Measurements from ENCODE around the gene SCARB2.
A peak's percentile ranks its signal among the peaks of the same experiment; 100 is the strongest.

SCARB2 gene

DNA sequence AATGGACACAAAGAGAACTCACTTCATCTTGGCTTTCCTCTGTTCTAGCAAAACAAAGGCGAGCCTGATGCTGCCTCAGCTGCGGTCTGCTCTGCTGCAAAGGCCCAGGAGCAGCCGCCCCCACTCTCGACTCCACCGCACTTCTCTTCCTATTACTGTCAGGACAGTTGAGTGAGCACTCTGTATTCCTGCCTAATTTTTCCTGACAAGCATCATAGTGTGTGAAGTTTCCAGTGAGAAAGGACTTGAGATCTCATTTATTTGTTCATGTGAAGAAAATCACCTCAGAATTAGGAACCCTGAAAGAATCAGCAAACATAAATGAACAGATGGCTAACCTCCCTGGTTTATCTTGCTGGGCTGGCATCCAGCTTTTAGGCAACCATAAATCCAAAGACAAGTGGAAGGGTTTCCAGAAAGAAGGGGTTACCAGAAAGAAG, 15.6 kb downstream of the SCARB2 start:
- DNase-seq: no peak

DNA sequence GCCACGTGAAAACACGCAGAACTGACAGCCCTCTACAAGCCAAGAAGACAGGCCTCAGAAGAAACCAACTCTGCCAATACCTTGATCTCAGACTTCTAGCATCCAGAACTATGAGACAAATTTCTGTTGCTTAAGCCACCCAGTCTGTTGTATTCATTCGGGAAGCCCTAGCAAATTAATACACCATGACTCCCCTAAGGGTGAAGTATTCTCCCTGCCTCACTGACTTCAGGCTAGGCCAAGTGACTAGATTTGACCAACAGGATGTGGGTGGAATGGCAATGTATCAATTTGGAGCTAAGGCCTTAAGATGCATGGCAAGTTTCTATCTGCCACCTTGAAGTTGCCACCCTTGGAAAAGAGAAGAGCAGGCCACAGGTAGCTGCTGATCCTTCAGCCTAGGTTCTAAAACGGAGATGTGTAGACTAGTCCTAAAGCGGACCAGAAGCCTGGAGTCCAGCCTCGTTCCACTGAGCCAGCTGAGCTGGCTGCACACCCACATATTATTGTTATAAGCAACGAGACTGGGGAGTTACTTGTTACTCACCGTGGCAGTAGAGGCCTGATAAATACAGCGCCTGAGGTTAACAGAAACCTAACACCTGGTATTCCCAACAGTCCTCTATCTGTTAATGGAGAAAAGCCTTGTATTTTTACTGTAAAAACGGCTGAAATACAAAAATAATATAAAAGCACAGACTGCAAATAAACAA, 16.4 kb downstream of the SCARB2 start:
- DNase-seq: no peak

DNA sequence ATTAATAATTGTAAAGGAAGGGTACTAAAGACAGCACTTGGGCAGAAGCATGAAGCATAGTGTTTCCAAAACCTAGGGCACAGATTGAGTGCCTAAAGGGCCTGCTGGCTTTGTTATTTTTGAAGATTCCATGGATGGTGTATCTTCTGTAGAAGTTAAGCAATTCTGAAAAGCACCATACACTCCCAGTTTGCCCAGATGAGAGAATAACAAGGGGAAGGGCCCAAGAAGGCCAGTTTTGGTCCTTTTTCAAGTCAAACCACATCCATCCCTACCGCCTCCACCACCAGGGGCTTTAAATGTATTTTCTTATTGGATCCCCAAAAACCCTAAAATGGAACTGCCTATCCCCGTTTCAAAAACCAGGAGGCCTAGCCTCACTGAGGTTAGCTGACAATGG, 17.2 kb downstream of the SCARB2 start:
- DNase-seq: no peak

DNA sequence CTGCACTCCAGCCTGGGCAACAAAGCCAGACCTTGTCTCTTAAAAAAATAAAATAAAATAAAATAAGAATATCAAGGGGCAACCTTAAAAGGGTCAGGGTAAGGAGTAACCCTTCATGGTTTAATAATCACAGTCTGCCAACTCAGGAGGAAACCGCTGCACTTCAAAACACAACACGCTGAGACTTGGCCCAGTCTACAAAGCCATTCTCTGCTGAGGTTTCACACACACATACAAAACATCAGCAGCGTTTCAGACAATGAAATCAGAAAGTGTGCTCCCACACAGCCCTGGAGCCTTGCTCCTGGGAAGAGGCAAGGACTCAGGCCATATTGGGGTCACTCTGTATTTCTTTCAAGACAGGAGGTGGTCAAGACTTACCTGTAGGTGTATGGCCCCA, 18.3 kb downstream of the SCARB2 start:
- no peak for DNase-seq

DNA sequence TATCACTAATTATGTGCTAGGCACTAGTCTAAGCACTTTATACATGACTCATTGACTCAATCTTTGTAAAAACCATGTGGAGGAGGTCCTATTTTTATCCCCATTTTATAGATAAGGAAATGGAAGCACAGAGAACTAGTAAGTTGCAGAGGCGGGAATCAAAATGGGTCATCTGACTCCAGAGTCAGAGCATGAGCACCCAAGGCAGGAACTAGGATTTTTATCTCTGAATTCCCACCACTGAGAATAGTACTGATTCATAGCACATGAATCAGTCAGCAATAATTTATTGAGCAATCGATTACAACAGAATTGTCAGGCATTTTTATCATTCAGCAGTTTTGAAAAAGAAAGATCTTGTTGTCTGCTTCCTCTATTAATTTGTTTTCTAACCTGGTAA, 19.3 kb downstream of the SCARB2 start:
- no peak for DNase-seq

DNA sequence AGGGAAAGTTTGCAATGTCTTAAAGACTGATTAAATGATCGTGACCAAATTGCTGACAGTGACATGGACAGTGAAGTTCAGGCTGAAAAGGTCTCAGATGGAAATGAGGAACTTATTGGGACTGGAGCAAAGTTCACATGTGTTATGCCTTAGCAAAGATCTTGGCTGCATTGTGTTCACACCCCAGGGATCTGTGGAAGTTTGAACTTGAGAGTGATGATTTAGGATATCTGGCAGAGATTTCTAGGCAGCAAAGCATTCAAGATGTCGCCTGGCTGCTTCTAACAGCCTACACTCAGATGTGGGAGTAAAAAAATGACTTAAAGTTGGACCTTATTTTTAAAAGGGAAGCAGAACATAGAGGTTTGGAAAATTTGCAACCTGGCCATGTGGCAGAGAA, 21.4 kb downstream of the SCARB2 start:
- DNase-seq: no peak

DNA sequence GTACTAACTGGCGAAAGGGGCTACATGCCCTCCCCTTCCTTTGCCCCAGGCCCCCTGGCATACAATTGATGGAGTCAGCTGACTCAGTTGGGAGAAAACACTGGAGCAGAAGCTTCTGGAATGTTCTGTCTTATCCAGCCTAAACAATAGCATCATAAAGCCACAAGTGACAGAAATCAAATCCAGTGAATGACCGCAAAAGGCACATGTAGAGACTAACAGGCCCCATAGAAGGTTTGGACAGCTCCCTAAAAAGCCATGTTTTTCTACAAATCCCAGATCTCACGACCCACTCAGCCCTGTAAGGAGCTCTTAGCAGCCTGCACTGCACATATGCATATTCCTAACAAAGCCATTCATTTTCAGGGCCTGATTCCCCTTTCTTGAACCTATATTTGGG, 25.1 kb downstream of the SCARB2 start:
- DNase-seq: no peak

DNA sequence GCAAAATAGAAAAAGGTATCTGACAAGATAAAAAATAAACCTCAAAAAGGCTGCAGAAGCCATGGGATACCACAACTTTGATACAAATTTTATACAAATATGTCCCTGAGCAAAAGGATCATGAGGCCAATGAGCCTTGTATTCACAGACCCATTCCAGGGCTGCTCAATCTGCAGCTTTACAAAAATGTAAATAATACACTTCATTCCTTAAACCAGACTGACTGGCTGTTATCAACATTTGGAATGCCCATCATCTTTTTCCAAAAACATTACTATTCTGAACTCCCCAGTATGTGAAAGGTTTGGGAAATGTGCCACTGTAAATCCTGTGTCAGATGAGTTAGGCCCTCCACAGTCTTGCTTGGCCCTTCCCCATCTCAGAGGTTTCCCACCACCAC, 25.5 kb downstream of the SCARB2 start:
- no peak for DNase-seq

DNA sequence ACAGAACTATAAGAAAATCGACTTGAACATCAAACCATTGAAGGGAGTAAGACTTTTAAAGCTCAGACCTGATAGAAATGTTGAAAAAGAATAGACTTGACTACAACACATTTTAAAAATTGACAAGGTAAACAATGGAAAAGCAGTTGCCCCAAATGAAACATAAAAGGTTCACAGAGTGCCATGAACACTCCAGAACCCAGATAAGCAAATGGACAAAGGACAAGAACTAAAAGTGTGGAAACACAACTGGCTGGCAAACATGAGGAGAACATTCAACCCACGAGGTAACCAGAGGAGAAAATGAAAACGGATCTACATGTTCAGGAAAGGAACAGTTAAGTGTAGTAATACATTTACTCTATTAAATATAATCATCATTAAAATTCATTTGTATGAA, 26.5 kb downstream of the SCARB2 start:
- DNase-seq: no peak

DNA sequence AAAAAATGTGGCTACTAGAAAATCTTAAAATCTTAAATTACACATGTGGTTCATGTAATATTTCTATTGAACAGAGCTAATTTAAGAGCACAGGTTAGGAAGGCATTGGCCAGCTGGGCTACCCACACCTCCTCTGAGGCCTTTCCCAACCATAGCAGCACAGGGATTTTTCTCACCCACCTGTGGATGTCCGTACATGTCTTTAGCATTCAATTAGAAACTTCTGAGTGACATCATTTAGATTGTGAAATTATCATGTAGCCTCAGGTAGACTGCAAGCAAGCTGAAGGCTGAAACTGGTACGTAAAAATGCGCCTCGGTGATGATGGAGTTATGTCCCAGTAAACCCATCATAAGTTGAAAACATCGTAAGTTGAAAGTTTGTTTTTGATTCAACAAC, 31.2 kb downstream of the SCARB2 start:
- no peak for DNase-seq

DNA sequence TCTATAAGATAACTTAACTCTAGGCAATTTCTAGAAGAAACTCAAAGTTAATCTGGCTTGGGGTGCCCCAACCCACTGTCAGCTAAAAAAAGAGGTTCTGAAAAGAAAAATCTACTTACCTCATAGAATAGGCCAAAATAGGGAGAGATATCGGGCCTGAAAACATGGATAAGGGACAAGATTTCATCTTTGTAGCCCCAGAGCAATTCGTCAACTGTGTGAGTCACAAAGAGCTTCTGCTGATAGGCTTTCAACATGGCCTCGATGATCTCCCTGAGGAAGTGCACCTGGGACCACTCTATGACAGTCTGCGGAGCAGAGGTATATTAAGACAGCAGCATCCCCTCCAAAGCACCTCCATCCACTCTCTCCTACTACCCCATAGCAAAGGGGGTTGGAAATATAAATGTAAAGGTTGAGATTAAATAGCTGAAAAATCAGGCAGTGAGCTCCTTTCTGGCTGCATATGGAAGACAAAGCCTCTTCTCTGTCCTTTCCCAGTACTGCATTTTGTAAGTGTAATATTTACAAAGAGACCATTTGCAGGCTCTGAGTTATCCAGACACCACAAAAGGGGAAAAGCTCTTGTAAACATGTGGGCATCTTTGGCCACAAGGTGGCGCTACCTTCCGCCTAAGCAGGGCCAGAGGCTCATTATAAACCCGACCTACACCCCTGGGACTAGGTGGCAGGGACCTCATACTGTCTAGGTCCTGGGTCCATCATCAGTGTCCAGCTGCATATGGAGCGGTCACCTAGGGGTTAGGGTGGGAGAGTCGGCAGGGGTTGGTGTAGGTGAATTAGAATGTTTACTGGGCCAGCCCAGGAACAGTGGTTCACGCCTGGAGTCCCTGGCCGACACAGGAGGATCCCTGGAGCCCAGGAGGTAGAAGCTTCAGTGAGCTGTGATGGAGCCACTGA, 34.0 kb downstream of the SCARB2 start:
- peak; percentile 69 for DNase-seq

DNA sequence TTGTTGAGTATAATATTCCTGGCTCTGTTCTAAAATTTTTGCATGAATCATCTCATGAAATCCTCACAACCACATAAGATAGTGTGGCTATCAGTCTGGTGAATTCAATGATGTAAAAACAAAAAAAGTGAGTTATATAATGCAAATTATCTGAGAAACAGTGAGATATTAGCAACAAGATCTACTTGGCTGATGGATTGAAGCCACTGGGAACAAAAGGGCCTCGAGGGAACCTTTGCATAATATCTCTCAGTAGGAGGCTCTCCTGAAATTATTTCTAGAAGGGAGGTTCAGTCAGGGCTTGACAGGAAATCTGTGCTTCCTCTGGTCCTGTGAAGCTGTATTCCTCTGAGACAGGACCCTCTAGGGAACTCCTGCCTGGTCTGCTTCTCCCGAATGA, 35.3 kb downstream of the SCARB2 start:
- DNase-seq: no peak

DNA sequence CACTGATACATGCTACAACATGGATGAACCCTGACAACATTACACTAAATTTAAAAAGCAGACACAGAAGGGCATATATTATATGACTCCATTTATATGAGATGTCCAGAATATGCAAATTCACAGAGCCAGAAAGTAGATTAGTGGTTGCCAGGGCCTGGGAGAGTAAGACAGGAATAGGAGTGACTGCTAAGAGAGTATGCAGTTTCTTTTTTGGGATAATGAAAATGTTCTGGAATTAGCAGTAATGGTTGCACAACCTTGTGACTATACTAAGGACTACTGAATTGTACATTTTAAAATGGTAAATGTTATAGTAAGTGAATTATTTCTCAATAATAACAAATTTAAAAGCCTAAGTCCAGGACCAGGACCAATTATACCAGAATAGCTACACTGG, 35.9 kb downstream of the SCARB2 start:
- DNase-seq: no peak

DNA sequence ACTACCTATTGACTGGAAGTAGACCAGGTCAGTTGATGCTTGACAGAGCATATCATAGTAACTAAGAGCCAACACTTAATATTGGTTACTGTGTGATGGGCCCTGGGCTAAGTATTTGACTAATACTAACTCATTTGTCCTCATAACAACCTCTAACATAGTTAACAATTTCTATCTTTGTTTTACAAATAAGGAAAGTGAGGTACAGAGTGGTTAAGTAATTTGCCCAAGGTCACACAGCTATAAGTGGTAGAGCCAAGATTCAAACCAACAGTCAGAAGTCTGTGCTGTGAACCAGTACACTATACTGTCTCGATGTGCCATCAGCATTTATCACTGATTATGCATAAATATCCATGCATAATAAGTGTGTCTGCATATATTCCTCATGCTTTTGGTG, 38.3 kb downstream of the SCARB2 start:
- no peak for DNase-seq

DNA sequence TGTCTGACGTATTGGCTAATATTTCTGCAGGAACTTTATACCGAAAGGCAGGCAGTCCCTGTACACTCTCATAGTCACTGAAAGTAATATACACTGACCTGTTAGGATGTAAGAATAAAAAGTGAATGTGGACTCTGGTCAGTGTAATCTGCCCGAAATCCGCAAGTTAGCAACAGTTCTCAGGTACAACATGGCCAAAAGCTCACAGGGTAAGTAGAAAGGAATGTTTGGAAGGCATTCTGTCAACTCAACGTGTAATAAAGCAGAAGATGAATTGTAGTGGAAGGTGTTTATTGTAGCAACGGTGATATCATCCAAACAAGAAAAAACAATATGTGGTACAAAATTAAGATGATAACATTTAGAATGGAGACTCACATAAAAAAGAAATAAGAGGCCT, 39.4 kb downstream of the SCARB2 start:
- DNase-seq: no peak

DNA sequence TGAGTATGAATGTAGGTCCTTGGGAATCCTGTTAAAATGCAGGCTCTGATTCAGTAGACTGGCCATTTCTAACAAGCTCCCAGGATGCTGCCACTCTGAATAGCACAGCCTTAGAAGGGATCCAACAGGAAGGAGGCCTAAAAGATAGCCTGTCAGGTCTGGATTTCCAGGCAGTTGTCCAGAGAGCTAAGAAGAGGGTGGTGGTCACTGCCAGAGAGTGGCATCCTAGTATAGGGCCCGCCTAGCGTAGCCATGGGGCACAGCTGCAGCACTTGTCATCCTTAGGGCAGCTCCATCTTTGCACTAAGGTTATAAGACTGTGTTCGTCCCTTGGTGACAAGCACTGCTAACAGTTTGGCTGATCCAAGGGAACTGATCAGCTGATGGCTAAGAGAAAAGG, 44.9 kb downstream of the SCARB2 start:
- DNase-seq: no peak

DNA sequence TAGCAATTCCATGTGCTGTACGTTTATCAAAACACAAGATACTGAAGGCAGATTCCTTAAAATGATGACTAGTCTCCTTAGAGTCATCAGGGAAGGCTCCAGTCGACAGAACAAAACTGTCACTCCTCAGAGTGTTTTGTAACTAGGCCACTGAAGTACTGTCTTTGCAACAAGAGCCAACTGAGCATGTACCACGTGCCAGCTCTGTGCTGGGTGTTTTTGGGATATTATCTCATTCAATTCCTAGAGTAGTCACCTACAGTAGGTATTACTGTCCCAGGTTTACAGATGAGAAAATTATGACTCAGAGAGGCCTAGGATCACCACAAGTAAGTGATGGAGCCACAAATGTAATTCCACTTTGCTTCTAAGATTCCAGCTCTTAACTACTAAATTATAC, 47.1 kb downstream of the SCARB2 start:
- no peak for DNase-seq

DNA sequence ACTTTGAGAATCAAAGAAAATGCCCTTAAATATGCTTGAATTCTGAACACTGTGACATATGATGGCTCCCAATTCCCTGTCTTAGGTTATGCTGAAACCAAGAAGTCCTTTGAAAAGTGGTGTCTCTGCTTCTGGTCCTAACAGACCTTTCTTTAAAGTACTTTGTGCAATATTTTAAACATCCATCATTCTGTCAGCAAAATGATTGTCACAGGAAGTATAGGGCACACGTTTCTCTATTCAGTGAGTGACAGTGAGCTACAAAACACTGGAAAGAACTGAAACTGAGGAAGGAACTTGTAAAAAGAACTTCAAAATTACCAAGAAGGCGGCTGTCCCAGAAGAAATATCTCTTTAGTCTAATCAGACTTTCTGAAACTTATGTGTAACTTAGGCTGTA, 53.3 kb downstream of the SCARB2 start:
- no peak for DNase-seq

DNA sequence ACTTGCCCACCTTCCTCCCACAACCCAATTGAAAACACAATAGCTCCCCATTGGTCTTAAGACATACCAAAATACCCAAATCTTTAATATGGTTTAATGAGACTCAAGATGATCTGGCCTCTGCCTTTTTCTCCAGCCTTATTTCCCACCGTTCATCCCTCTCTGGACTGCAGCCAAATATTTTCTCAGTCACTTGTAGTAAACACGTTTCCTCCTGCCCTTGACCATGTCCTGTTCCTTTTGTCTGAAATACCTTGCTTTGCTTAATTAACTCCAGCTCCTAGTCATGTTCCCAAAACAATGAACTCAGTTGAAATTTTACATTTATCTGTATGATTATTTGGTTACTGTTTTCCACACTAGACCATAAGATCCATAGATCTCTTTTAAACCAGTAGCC, 57.0 kb downstream of the SCARB2 start:
- DNase-seq: no peak

DNA sequence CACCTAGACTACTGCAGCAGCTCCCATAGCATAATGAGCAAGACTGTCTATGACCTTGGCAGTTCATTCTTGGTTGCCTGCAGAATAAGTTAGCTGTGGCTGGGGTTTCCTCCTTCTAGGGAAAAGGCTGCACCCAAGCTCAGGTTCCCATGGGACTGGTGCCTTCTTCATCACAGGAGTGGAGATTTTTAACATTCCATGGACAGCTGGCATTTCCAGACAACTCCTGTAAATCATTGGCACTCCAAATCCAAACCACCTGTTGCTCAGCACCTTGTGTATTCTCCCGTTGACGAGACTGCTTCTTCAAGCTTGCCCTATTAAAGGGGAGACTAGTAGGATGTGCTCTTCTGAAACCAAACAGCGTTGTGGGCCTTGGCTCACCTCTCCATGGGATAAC, 57.6 kb downstream of the SCARB2 start:
- DNase-seq: no peak

DNA sequence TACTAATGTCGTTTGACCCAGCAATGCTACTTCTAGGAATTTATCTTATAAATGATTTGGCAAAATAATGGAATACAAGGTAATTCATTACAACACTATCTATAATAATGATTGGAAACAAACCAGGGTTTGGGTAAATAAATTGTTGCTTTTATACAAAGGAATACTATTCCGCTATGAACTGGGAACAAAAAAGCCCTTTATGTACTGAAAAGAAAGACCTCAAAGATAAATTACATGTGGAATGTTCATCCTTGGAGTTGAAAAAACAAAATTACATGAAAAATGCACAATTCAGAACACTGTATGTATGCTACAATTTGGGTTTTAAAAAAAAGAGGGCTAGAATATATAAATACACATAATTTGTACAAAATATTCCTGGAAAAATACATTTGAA, 60.3 kb downstream of the SCARB2 start:
- DNase-seq: no peak

DNA sequence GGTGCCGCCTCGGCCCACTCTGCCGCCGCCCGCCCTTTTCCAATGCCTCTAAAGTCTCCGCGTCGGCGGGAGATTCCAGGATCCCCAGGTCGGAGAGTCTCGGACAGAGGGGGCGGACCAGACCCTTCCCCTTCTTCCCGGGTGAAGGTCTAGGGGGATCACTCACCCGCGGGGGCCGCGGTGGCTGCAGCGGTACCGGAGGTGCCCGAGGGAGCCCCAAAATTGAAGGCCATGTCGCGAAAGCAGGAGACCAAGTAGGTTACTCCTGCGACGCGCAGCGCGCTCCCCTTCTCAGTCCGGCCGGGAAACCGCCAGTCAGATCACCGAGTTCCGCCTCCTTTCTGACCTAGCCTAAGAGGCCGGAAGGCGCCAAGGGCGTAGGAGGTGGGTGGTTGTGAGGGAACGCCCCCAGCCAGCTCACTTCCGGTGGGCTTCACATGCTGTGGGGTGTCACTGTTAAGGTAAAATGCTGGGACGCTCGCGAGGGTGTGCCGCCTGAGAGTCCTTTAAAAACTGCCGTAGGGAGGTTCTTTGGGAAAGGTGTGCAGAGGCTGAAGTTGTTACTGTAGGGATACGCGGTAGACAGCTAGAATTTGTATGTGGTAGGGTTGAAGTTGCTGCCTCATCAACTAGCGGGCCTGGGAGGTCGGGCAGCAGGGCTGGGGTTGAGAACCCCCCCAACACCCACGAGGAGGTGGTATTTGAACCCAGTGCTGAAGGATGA, 65.3 kb downstream of the SCARB2 start, which contains the start of gene NUP54:
TSS of gene NUP54 (minus strand) at position 256 of the 724 bp plus-strand sequence. CDS start at position 233, 23 bp downstream.
- DNase-seq: peak; percentile 88

DNA sequence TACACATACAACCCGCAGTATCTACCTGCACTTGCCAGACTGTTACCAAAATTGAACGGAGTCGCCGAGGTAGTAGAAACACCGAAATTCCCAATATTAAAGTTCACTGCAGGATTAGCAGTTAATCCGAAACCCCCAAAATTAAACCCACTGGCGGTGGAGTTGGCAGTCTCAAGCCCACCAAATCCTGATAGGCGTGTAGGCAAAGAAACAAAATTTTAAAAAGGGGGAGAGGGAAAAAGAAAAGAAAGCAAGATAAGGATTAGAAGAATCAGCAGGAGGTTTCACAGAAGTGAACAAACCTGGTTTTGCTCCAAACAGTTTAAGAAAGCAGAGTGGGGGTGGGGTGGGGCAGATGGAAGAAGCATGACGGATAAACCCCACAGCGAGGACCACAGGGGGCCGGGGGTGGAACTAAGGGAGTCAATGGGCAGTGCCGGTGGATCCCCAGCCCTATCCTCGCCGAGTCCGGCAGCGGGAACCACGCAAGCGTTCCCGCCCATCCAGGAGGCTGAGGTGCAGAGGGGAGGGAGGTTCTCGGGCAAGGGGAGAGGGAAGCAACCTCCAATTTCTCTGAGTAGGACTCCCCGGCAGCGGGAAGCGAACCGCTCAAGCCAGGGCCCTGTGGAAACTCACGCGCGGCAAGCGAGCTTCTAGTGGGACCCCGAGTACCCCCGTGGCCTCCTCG, 66.0 kb downstream of the SCARB2 start:
- no peak for DNase-seq
